OCI-LY3 (cell line): ENCODE measurements around the gene TBCCD1.

Experiments
- EZH2phosphoT487 ChIP-seq: fragments of 200-600 bp; shearing (Covaris generic); IDR thresholded peaks from 2 replicates; pipeline ENCODE4 v1.6.1; 2018; ENCODE audit warnings: antibody characterized with exemption, mixed run types, low read depth
- TF ChIP-seq, protein P1 (sequence below): fragments of 200-600, 300-600 bp; sonication (generic); IDR thresholded peaks from 2 replicates; pipeline ENCODE4 v1.5.1; 2014; ENCODE audit warnings: antibody characterized with exemption, low read length, low read depth

- TF ChIP-seq, protein P1, sequence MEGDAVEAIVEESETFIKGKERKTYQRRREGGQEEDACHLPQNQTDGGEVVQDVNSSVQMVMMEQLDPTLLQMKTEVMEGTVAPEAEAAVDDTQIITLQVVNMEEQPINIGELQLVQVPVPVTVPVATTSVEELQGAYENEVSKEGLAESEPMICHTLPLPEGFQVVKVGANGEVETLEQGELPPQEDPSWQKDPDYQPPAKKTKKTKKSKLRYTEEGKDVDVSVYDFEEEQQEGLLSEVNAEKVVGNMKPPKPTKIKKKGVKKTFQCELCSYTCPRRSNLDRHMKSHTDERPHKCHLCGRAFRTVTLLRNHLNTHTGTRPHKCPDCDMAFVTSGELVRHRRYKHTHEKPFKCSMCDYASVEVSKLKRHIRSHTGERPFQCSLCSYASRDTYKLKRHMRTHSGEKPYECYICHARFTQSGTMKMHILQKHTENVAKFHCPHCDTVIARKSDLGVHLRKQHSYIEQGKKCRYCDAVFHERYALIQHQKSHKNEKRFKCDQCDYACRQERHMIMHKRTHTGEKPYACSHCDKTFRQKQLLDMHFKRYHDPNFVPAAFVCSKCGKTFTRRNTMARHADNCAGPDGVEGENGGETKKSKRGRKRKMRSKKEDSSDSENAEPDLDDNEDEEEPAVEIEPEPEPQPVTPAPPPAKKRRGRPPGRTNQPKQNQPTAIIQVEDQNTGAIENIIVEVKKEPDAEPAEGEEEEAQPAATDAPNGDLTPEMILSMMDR, result no peak
- TF ChIP-seq EZH2phosphoT487, result no peak
Observed at GRCh38 chr3:186496635-186497034, 70.5 kb downstream of the TBCCD1 start.
